A673 (cell line): ENCODE data around the gene TOM1. TPM values are rescaled to one million over a fixed set of nuclear protein-coding genes. Genes with fewer than 3 reads are reported as not detected.

Experiments used
- BruUV-seq: library from RNA; stranded (reverse); fragments of 400-500 nt; replicated peaks from 2 replicates; lab custom pipeline; 2021; lab: Mats Ljungman, UMichigan
- CTCF ChIA-PET: fragments of 300-600 bp; sonication (Branson Sonifier 250); formaldehyde crosslinking; loops from one replicate; lab custom pipeline; 2022; ENCODE audit warnings: antibody characterized with exemption; lab: Charles Lee
- POLR2A ChIA-PET: fragments of 300-600 bp; sonication (Branson Sonifier 250); formaldehyde crosslinking; loops from one replicate; lab custom pipeline; 2022; ENCODE audit warnings: antibody characterized with exemption; ENCODE audit not compliant: low non-redundant PET; lab: Charles Lee
- DNase-seq: peaks from one replicate; pipeline ENCODE4 v3.0.0-alpha.2; 2015; ENCODE audit warnings: low spot score
- H3K27ac ChIP-seq: fragments of 200-600 bp; sonication (generic); 2 replicates; pipeline ENCODE4 v1.5.1; 2016; ENCODE audit warnings: mixed run types, low read depth, mild to moderate bottlenecking, mixed read lengths, antibody characterized with exemption, low read length; ENCODE audit not compliant: poor library complexity, severe bottlenecking
- H3K27me3 ChIP-seq: fragments of 200-600 bp; sonication (generic); replicated peaks from 2 replicates; pipeline ENCODE4 v1.6.1; 2017; ENCODE audit warnings: mixed run types, low read depth, mild to moderate bottlenecking, mixed read lengths, antibody characterized with exemption, low read length; ENCODE audit not compliant: insufficient read depth, poor library complexity
- H3K36me3 ChIP-seq: fragments of 200-600 bp; sonication (generic); 2 replicates; pipeline ENCODE4 v1.6.1; 2016; ENCODE audit warnings: mixed run types, mild to moderate bottlenecking, mixed read lengths, antibody characterized with exemption, low read length; ENCODE audit not compliant: insufficient read depth, poor library complexity, severe bottlenecking
- H3K4me1 ChIP-seq: fragments of 200-600 bp; sonication (generic); 2 replicates; pipeline ENCODE4 v1.6.1; 2017; ENCODE audit warnings: mixed run types, mild to moderate bottlenecking, mixed read lengths, antibody characterized with exemption, low read length; ENCODE audit not compliant: insufficient read depth, poor library complexity, severe bottlenecking
- H3K4me3 ChIP-seq: fragments of 200-600 bp; sonication (generic); 2 replicates; pipeline ENCODE4 v1.5.1; 2016; ENCODE audit warnings: low read depth, mixed run types, mild to moderate bottlenecking, mixed read lengths, low read length; ENCODE audit not compliant: poor library complexity, severe bottlenecking
- H3K9me3 ChIP-seq: fragments of 200-600 bp; sonication (generic); 2 replicates; pipeline ENCODE4 v1.6.1; 2016; ENCODE audit warnings: mixed run types, low read depth, mild to moderate bottlenecking, mixed read lengths, antibody characterized with exemption, low read length; ENCODE audit not compliant: poor library complexity, severe bottlenecking
- EZH2 ChIP-seq: fragments of 200-600 bp; sonication (generic); IDR thresholded peaks from 2 replicates; pipeline ENCODE4 v1.6.1; 2017; ENCODE audit warnings: borderline replicate concordance, low read depth, mild to moderate bottlenecking, mixed read lengths, antibody characterized with exemption, low read length; ENCODE audit not compliant: poor library complexity, severe bottlenecking
- intact Hi-C: fragments of 100-400 bp; cut with micrococcal nuclease; formaldehyde crosslinking; loops from one replicate; pipeline ENCODE4 v1.10.0; 2022; ENCODE audit not compliant: unreplicated experiment
- total RNA-seq: library from RNA; stranded (reverse); gene quantifications from 2 replicates; pipeline ENCODE4 v1.2.3, GENCODE V29; 2021
- TF ChIP-seq, protein P1 (sequence below): fragments of 300-800, 200-600 bp; sonication (generic); conservative IDR thresholded peaks from 2 replicates; pipeline ENCODE4 v1.5.1; 2017; ENCODE audit warnings: low read depth, mild to moderate bottlenecking, antibody characterized with exemption, low read length, moderate library complexity, mixed read lengths

The TOM1 gene
- total RNA-seq, 1 experiment from 2014 or later, result 22.8 TPM

- no peaks in the 10 kb centered on the region for H3K9me3 ChIP-seq
- no peaks in the 10 kb centered on the region for H3K27me3 ChIP-seq
- TF ChIP-seq, protein P1, sequence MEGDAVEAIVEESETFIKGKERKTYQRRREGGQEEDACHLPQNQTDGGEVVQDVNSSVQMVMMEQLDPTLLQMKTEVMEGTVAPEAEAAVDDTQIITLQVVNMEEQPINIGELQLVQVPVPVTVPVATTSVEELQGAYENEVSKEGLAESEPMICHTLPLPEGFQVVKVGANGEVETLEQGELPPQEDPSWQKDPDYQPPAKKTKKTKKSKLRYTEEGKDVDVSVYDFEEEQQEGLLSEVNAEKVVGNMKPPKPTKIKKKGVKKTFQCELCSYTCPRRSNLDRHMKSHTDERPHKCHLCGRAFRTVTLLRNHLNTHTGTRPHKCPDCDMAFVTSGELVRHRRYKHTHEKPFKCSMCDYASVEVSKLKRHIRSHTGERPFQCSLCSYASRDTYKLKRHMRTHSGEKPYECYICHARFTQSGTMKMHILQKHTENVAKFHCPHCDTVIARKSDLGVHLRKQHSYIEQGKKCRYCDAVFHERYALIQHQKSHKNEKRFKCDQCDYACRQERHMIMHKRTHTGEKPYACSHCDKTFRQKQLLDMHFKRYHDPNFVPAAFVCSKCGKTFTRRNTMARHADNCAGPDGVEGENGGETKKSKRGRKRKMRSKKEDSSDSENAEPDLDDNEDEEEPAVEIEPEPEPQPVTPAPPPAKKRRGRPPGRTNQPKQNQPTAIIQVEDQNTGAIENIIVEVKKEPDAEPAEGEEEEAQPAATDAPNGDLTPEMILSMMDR, result no peak
- no peak for TF ChIP-seq EZH2
- no peak overlapping the region for H3K27ac ChIP-seq
- peaks cover 13% of the 10 kb centered on the region for H3K4me1 ChIP-seq
- no peak for DNase-seq
- ChIA-PET POLR2A (no interaction called here), CTCF (no interaction called here)
- no peaks in the 10 kb centered on the region for H3K36me3 ChIP-seq
- BruUV-seq, result no TSS peak
- intact Hi-C loops, result no loop called here
- H3K4me3 ChIP-seq, result no peak overlapping the region
These were observed 47.0 kb downstream of the TOM1 start for GRCh38 chr22:35346596-35347220.

- CTCF ChIA-PET, result no interaction called here
- POLR2A ChIA-PET, result no interaction called here
- no peak overlapping the region for H3K27ac ChIP-seq
- no peak for DNase-seq
- intact Hi-C loops, result no loop called here
- no peaks in the 10 kb centered on the region for H3K9me3 ChIP-seq
- BruUV-seq, result no TSS peak
- H3K4me1 ChIP-seq, result peaks cover 13% of the 10 kb centered on the region
- H3K27me3 ChIP-seq, result no peaks in the 10 kb centered on the region
- no peak overlapping the region for H3K4me3 ChIP-seq
- no peaks in the 10 kb centered on the region for H3K36me3 ChIP-seq
- no peak for TF ChIP-seq EZH2
- TF ChIP-seq, protein P1, result no peak
These were observed 47.8 kb downstream of the TOM1 start for GRCh38 chr22:35347462-35347861.

DNA sequence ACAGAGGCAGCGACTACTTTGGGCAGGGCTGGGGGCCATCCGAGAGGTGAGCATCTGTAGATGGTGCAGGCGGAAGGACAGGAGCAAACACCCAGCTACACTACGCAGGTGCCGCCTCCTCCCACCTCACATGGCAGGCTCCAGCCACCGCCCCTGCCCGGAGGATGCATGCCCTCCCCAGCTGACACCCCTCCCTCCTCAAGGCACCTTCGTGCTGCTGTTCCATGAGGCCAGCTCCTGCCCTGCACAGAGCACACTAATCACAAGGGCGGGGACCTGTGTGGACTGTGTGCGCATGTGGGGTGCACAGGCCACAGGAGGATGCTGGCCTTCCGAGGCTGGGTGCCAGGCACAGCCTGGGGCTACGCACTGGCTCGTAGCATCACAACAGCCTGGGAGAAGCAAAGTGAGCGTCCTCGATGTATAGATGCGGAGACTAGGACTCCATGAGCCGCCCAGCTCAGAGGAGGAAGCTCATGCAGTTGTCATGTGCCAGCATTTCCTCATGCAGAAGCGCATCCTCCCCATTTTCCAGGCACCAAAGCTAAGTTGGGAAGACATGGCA, 48.4 kb downstream of the TOM1 start:
- peaks cover 13% of the 10 kb centered on the region for H3K4me1 ChIP-seq
- DNase-seq, result no peak
- H3K9me3 ChIP-seq, result no peaks in the 10 kb centered on the region
- TF ChIP-seq EZH2, result no peak
- TF ChIP-seq, protein P1, result no peak
- no peaks in the 10 kb centered on the region for H3K36me3 ChIP-seq
- no peak overlapping the region for H3K27ac ChIP-seq
- intact Hi-C loops, result no loop called here
- ChIA-PET CTCF (no interaction called here), POLR2A (no interaction called here)
- no TSS peak for BruUV-seq
- no peaks in the 10 kb centered on the region for H3K27me3 ChIP-seq
- H3K4me3 ChIP-seq, result no peak overlapping the region
